Esophagus muscularis mucosa (tissue), 3 donors: ENCODE data around the gene ALAD.
"Not testable (repeated sequence)": the region's sequence is repeated elsewhere in the genome, so short reads cannot be mapped to it uniquely, and the experiment has no call there.

Experiments used
- POLR2A ChIP-seq: fragments of 450-650 bp; IDR thresholded peaks from one replicate; pipeline ENCODE4 v1.6.1; 2017; ENCODE audit warnings: antibody characterized with exemption, moderate library complexity, mild to moderate bottlenecking, low read depth
- TF ChIP-seq, protein P1 (sequence below), 3 experiments: fragments of 200-600 bp in 2 of 3; fragments of 450-650 bp in 1 of 3; sonication (generic) in 2 of 3; IDR thresholded peaks; one replicate each; pipeline ENCODE4 v1.5.1; 2017 to 2019; ENCODE audit warnings: antibody characterized with exemption in 3 of 3, mild to moderate bottlenecking in 2 of 3, moderate library complexity in 1 of 3

DNA sequence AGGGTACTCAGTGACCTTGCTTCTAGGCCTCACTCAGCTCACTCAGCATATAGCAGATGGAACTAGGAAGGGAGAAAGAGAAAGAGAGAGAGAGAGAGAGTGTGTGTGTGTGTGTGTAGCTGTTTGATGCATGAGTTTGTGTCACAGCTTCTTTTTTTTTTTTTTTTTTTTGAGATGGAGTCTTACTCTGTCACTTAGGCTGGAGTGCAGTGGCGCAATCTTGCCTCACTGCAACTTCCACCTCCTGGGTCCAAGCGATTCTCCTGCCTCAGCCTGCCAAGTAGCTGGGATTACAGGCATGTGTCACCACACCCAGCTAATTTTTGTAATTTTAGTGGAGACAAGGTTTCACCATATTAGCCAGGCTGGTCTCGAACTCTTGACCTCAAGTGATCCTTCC lies 35.4 kb downstream of the ALAD start:
- TF ChIP-seq, protein P1, sequence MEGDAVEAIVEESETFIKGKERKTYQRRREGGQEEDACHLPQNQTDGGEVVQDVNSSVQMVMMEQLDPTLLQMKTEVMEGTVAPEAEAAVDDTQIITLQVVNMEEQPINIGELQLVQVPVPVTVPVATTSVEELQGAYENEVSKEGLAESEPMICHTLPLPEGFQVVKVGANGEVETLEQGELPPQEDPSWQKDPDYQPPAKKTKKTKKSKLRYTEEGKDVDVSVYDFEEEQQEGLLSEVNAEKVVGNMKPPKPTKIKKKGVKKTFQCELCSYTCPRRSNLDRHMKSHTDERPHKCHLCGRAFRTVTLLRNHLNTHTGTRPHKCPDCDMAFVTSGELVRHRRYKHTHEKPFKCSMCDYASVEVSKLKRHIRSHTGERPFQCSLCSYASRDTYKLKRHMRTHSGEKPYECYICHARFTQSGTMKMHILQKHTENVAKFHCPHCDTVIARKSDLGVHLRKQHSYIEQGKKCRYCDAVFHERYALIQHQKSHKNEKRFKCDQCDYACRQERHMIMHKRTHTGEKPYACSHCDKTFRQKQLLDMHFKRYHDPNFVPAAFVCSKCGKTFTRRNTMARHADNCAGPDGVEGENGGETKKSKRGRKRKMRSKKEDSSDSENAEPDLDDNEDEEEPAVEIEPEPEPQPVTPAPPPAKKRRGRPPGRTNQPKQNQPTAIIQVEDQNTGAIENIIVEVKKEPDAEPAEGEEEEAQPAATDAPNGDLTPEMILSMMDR (IDR thresholded peaks at IDR 0.05): not testable (repeated sequence)
- not testable (repeated sequence) for TF ChIP-seq POLR2A
